Loucy (cell line): Measurements from ENCODE around the gene PPIA.
"Not testable (repeated sequence)": the region's sequence is repeated elsewhere in the genome, so short reads cannot be mapped to it uniquely, and the experiment has no call there.

ENCODE experiments used
- H2AFZ ChIP-seq: fragments of 200-600 bp; sonication (generic); 2 replicates; pipeline ENCODE4 v1.6.0; 2016; ENCODE audit warnings: antibody characterized with exemption, mild to moderate bottlenecking, low read length, moderate library complexity
- H3F3A ChIP-seq: fragments of 200-600 bp; 2 replicates; pipeline ENCODE4 v1.6.0; 2016; ENCODE audit warnings: antibody characterized with exemption, low read depth, mild to moderate bottlenecking
- H3K27me3 ChIP-seq: fragments of 200-600 bp; sonication (generic); 2 replicates; pipeline ENCODE4 v1.6.1; 2014; ENCODE audit warnings: low read length, mild to moderate bottlenecking; ENCODE audit not compliant: insufficient read depth, poor library complexity, severe bottlenecking
- H3K36me3 ChIP-seq: fragments of 200-600 bp; sonication (generic); 2 replicates; pipeline ENCODE4 v1.6.1; 2016; ENCODE audit warnings: low read length; ENCODE audit not compliant: insufficient read depth
- H3K4me1 ChIP-seq: fragments of 200-600 bp; sonication (generic); 2 replicates; pipeline ENCODE4 v1.5.1; 2014; ENCODE audit warnings: low read length, mild to moderate bottlenecking; ENCODE audit not compliant: insufficient read depth, poor library complexity, severe bottlenecking
- H3K4me2 ChIP-seq: fragments of 200-600 bp; sonication (generic); 2 replicates; pipeline ENCODE4 v1.6.0; 2014; ENCODE audit warnings: antibody characterized with exemption, low read length, low read depth, mild to moderate bottlenecking; ENCODE audit not compliant: poor library complexity, severe bottlenecking
- H3K4me3 ChIP-seq: fragments of 200-600 bp; sonication (generic); 2 replicates; pipeline ENCODE4 v1.5.1; 2014; ENCODE audit warnings: low read length, mild to moderate bottlenecking, mixed read lengths; ENCODE audit not compliant: poor library complexity, severe bottlenecking
- H3K79me2 ChIP-seq: fragments of 200-600 bp; sonication (generic); 2 replicates; pipeline ENCODE4 v1.6.1; 2014; ENCODE audit warnings: low read length; ENCODE audit not compliant: insufficient read depth
- H3K9ac ChIP-seq: fragments of 200-600 bp; sonication (generic); 2 replicates; pipeline ENCODE4 v1.6.0; 2014; ENCODE audit warnings: mild to moderate bottlenecking, low read depth, low read length, moderate library complexity; ENCODE audit not compliant: poor library complexity, severe bottlenecking
- H3K9me2 ChIP-seq: fragments of 200-600 bp; sonication (generic); replicated peaks from 2 replicates; pipeline ENCODE4 v1.6.1; 2016; ENCODE audit warnings: low read depth, low read length, mixed read lengths
- H3K9me3 ChIP-seq: fragments of 200-600 bp; sonication (generic); 2 replicates; pipeline ENCODE4 v1.6.1; 2014; ENCODE audit warnings: mild to moderate bottlenecking, antibody characterized with exemption, low read length, low read depth; ENCODE audit not compliant: insufficient read depth
- H4K20me1 ChIP-seq: fragments of 200-600 bp; sonication (generic); 2 replicates; pipeline ENCODE4 v1.6.0; 2014; ENCODE audit warnings: antibody characterized with exemption, low read length, mild to moderate bottlenecking; ENCODE audit not compliant: insufficient read depth, poor library complexity, severe bottlenecking
- EZH2phosphoT487 ChIP-seq: fragments of 200-600 bp; IDR thresholded peaks from 2 replicates; pipeline ENCODE4 v1.6.1; 2018; ENCODE audit warnings: antibody characterized with exemption, mild to moderate bottlenecking, moderate library complexity, borderline replicate concordance
- TF ChIP-seq, protein P1 (sequence below): fragments of 200-600 bp; sonication (generic); conservative IDR thresholded peaks from 2 replicates; pipeline ENCODE4 v1.5.1; 2014; ENCODE audit warnings: mild to moderate bottlenecking, antibody characterized with exemption, low read length

Gene PPIA

GRCh38 chr7:44784364-44784763, 12.1 kb upstream of the PPIA start:
- Histone ChIP-seq H3K79me2 (no peaks in the 10 kb centered on the region), H3K9me3 (peaks cover 2% of the 10 kb centered on the region; the same call in 1 of the 2 replicates), H3K4me2 (no peak overlapping the region), H3K4me3 (no peak overlapping the region), H3K9me2 (no peaks in the 10 kb centered on the region), H3F3A (no peaks in the 10 kb centered on the region), H3K4me1 (no peaks in the 10 kb centered on the region), H3K9ac (no peak overlapping the region), H2AFZ (no peak overlapping the region), H3K27me3 (no peaks in the 10 kb centered on the region), H3K36me3 (no peaks in the 10 kb centered on the region), H4K20me1 (no peaks in the 10 kb centered on the region)
- no peak for TF ChIP-seq EZH2phosphoT487
- TF ChIP-seq, protein P1, sequence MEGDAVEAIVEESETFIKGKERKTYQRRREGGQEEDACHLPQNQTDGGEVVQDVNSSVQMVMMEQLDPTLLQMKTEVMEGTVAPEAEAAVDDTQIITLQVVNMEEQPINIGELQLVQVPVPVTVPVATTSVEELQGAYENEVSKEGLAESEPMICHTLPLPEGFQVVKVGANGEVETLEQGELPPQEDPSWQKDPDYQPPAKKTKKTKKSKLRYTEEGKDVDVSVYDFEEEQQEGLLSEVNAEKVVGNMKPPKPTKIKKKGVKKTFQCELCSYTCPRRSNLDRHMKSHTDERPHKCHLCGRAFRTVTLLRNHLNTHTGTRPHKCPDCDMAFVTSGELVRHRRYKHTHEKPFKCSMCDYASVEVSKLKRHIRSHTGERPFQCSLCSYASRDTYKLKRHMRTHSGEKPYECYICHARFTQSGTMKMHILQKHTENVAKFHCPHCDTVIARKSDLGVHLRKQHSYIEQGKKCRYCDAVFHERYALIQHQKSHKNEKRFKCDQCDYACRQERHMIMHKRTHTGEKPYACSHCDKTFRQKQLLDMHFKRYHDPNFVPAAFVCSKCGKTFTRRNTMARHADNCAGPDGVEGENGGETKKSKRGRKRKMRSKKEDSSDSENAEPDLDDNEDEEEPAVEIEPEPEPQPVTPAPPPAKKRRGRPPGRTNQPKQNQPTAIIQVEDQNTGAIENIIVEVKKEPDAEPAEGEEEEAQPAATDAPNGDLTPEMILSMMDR, result no peak

DNA sequence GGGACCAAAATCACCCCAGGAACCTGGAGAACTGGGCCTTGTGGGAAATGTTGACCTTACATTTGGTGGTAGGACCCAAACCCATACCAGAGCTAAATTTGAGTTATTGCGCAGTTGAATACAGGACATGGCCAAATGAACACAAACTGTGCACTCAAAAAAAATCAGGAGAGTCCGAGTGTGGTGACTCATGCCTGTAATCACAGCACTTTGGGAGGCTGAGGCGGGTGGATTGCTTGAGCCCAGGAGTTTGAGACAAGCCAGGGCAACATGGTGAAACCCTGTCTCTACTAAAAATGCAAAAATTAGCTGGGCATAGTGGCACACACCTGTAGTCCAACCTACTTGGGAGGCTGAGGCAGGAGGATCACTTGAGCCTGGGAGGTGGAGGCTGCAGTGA, 11.3 kb upstream of the PPIA start:
- not testable (repeated sequence) for H4K20me1 ChIP-seq, H3K9ac ChIP-seq, H3K27me3 ChIP-seq, H3K9me3 ChIP-seq, H3K4me3 ChIP-seq, H3K4me2 ChIP-seq, H2AFZ ChIP-seq, H3K79me2 ChIP-seq, H3K9me2 ChIP-seq, H3K4me1 ChIP-seq, H3K36me3 ChIP-seq, H3F3A ChIP-seq

DNA sequence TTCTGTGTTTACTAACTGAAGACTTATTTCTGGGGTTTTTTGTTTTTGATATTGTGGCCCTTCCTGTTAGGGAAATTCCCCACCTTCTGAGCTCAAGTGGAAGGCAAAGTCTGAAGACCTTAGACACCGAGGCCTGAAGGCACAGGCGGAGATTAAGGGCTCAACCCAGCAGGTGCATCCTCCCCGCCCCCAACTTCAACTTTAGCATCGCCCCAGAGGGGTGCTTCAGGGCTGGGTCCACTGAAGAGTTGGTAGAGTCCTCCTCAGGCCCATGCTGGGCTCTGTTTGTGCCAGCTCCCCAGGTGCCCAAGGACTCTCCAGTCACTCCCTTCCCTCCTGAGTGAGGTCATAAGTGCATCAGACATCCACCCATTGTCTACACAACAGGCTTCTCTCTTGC, 9.4 kb upstream of the PPIA start:
- Histone ChIP-seq H3K4me1 (no peaks in the 10 kb centered on the region), H3K79me2 (no peaks in the 10 kb centered on the region), H3K9me2 (no peaks in the 10 kb centered on the region), H3F3A (no peaks in the 10 kb centered on the region), H3K9ac (no peak overlapping the region), H2AFZ (no peak overlapping the region), H4K20me1 (no peaks in the 10 kb centered on the region), H3K36me3 (no peaks in the 10 kb centered on the region), H3K27me3 (no peaks in the 10 kb centered on the region), H3K4me2 (no peak overlapping the region), H3K9me3 (peaks cover 2% of the 10 kb centered on the region; the same call in 1 of the 2 replicates), H3K4me3 (no peak overlapping the region)
- no peak for TF ChIP-seq EZH2phosphoT487
- TF ChIP-seq, protein P1, result no peak

- no peaks in the 10 kb centered on the region for H3K79me2 ChIP-seq
- no peaks in the 10 kb centered on the region for H3K27me3 ChIP-seq
- H3K4me2 ChIP-seq, result no peak overlapping the region
- no peak for TF ChIP-seq EZH2phosphoT487
- TF ChIP-seq, protein P1, result no peak
- no peak overlapping the region for H3K9ac ChIP-seq
- H3K9me3 ChIP-seq, result peaks cover 2% of the 10 kb centered on the region; the same call in 1 of the 2 replicates
- H3K4me3 ChIP-seq, result no peak overlapping the region
- H3K4me1 ChIP-seq, result no peaks in the 10 kb centered on the region
- no peaks in the 10 kb centered on the region for H3K9me2 ChIP-seq
- no peak overlapping the region for H2AFZ ChIP-seq
- no peaks in the 10 kb centered on the region for H3F3A ChIP-seq
- no peaks in the 10 kb centered on the region for H3K36me3 ChIP-seq
- H4K20me1 ChIP-seq, result no peaks in the 10 kb centered on the region
These were observed 8.7 kb upstream of the PPIA start for GRCh38 chr7:44787762-44788161.
